AG09319 (cell line): ENCODE results near the gene PLA2G5.
"Not testable (repeated sequence)": the region's sequence is repeated elsewhere in the genome, so short reads cannot be mapped to it uniquely, and the experiment has no call there.

Experiments used
- DNase-seq: peaks from one replicate; pipeline ENCODE4 v3.0.0-alpha.2; 2010; ENCODE audit warnings: low read depth; ENCODE audit errors: extremely low read depth
- TF ChIP-seq, protein P1 (sequence below): IDR thresholded peaks from 2 replicates; pipeline ENCODE4 v1.5.1; 2011; ENCODE audit warnings: low read depth, mild to moderate bottlenecking, inconsistent platforms, low read length, moderate library complexity

The PLA2G5 gene

DNA sequence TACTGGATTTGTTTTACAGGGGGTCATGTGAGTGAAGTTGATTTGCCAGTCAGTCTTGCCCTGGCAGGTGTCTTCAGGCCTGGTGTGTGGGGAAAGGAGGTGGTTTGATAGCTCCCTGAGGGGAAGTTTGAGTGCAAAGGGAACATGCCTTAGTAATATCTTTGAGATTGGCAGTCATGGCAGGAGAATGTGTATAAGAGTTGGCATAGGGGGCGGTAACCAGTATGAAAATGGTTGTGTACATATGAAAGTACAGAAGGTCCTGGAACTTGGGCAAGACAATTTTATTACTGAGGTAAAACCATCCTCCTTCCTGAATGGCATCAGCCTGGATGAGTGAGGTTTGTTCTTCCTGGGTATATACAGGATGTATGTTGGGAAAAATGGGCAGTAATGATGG lies 37.6 kb upstream of the PLA2G5 start:
- TF ChIP-seq, protein P1, sequence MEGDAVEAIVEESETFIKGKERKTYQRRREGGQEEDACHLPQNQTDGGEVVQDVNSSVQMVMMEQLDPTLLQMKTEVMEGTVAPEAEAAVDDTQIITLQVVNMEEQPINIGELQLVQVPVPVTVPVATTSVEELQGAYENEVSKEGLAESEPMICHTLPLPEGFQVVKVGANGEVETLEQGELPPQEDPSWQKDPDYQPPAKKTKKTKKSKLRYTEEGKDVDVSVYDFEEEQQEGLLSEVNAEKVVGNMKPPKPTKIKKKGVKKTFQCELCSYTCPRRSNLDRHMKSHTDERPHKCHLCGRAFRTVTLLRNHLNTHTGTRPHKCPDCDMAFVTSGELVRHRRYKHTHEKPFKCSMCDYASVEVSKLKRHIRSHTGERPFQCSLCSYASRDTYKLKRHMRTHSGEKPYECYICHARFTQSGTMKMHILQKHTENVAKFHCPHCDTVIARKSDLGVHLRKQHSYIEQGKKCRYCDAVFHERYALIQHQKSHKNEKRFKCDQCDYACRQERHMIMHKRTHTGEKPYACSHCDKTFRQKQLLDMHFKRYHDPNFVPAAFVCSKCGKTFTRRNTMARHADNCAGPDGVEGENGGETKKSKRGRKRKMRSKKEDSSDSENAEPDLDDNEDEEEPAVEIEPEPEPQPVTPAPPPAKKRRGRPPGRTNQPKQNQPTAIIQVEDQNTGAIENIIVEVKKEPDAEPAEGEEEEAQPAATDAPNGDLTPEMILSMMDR: no peak

DNA sequence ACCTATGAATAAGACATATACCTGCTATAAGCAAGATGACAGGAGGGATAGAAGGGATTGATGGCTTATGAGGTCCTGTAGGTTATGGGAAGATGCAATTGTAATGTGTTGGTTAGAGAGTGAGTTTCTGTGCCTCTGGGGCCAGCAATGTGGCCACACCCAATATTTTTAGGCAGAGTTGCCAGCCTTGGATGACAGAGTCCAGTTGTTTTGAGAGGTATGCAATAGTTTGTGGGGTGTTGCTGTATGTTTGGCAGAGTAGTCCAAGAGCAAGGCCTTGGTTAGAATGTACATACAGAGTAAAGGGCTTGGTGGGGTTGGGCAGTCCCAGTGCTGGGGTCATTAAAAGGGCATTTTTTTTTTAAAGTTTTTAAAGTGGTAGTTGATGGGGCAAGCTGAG lies 36.6 kb upstream of the PLA2G5 start:
- DNase-seq: no peak
- TF ChIP-seq, protein P1: no peak

More for the DNA sequence above, 37.6 kb upstream of the PLA2G5 start:
- no peak for DNase-seq

DNA sequence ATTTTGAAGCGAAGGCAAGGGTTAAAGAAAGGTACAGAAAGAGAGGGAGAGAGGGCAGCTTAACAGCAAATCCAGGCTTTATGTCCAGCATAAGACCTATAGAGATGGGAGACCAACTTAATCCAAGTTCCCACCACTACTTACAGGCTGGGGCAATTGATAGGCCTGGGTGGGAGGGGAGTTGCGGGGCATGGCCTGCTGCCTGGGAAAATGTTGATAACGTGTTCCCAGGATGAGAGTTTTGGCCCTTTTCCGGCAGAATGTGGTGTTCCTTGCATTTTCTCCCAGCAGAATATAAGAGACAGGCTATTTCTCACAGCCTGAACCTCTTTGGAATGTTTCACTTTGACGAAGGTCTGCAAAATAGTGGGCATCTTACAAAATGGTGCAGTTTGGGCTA lies 34.9 kb upstream of the PLA2G5 start:
- TF ChIP-seq, protein P1: no peak
- DNase-seq: no peak

DNA sequence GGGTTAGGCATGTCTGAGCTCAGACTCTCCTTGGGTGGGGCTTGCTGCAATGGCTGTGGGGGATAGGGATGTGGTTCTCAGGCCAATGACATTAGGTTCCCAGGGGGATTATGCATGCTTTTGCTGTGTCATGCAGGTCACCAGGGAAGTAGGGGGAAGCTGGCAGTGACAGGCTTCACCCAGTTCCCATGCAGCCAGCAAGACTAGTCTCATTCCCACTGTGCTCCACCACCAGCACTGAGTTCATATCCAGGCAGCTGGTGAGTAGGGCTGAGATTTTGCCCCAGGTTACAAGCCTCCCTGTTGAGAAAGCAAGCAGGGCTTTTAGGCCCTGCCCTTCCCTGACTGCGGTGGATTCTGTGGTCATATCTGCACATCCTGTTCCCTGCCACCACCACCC lies 32.1 kb upstream of the PLA2G5 start:
- no peak for DNase-seq
- TF ChIP-seq, protein P1: no peak

DNA sequence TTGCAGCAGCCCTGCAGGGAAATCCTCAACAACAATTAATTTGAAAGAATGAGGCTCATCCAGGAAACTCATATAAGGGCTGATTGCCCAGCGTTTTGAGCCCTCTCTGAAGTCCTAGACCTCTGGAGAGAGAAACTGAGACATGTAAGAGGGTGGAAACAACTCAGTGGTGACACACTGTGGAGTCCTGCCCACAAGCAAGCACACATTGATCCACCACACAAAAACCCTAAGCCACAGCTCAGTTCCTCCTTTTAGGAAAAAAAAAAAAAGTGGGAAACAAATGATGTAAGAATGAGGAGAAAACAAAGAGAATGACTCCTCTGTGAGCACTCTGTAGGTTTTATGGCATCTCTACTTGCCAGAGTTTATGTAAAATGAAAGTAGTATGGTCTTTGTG lies 22.9 kb upstream of the PLA2G5 start:
- no peak for DNase-seq
- TF ChIP-seq, protein P1: no peak

DNA sequence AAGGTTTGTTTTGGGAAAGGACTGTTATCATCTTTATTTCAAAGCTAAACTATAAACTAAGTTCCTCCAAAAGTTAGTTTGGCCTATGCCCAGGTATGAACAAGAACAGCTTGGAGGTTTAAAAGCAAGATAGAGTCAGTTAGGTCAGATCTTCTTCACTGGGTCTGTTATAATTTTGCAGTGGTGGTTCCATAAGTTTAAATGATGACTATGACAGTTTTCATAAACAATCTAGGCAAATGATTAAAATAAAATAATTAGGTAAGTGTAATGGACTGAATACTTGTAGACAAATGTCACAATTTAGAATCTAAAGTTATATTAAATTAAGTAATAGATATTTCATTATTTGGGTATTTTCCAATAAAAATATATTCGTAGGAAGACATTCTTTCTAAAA lies 21.4 kb upstream of the PLA2G5 start:
- TF ChIP-seq, protein P1: no peak
- DNase-seq: no peak

DNA sequence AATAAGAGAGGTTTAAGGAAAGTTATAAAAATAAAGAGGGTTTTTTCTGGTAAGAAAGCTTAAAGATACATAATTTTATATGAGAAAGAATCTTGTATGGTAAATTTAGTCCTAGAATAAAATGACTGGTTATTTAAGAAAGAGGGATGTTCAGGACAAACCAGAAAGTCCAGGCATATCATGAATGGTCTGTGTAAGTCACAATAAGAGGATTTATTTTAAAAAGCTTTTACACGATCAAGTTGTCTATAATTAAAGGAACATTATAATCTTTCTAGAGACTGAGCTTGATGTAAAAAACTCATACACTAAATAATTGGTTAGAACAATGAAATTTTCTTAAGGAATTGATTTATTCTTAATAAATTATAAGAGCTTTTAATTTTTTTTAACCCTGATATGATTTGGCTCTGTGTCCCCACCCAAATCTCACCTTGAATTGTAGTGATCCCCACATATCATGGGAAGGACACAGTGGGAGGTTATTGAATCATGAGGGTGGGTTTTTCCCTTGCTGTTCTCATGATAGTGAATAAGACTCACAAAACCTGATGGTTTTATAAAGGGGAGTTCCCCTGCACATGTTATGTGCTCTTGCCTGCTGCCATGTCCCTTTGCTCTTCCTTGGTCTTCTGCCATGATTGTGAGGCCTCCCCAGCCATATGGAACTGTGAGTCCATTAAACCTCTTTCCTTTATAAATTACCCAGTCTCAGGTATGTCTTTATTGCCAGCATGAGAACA lies 20.8 kb upstream of the PLA2G5 start:
- not testable (repeated sequence) for DNase-seq
